OCI-LY3 (cell line): ENCODE measurements around the gene DIP2C.

Source experiments
- EZH2phosphoT487 ChIP-seq: fragments of 200-600 bp; shearing (Covaris generic); IDR thresholded peaks from 2 replicates; pipeline ENCODE4 v1.6.1; 2018; ENCODE audit warnings: antibody characterized with exemption, mixed run types, low read depth
- TF ChIP-seq, protein P1 (sequence below): fragments of 200-600, 300-600 bp; sonication (generic); IDR thresholded peaks from 2 replicates; pipeline ENCODE4 v1.5.1; 2014; ENCODE audit warnings: antibody characterized with exemption, low read length, low read depth

DNA sequence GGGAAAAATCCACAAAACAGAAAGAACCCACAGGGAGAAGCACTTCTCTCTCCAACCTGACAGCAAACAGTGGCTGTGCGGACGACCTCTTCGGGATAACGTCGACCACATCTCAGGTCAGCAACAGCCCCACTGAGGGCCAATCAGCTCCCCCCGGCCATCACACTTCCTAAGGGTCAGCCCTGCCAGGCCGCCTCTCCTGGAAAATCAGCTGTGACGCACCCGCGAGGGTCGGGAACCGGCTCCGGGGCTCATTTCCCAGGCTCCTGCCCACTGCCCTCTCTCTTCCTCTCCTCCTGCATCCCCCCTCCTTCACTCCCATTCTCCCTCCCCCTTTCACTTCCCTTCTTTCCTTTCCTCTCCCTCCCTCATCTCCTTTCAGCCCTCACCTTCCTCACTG is 118.3 kb downstream of the DIP2C start:
- TF ChIP-seq, protein P1, sequence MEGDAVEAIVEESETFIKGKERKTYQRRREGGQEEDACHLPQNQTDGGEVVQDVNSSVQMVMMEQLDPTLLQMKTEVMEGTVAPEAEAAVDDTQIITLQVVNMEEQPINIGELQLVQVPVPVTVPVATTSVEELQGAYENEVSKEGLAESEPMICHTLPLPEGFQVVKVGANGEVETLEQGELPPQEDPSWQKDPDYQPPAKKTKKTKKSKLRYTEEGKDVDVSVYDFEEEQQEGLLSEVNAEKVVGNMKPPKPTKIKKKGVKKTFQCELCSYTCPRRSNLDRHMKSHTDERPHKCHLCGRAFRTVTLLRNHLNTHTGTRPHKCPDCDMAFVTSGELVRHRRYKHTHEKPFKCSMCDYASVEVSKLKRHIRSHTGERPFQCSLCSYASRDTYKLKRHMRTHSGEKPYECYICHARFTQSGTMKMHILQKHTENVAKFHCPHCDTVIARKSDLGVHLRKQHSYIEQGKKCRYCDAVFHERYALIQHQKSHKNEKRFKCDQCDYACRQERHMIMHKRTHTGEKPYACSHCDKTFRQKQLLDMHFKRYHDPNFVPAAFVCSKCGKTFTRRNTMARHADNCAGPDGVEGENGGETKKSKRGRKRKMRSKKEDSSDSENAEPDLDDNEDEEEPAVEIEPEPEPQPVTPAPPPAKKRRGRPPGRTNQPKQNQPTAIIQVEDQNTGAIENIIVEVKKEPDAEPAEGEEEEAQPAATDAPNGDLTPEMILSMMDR: no peak
- TF ChIP-seq EZH2phosphoT487: no peak
